Suprapubic skin (tissue), 4 donors: ENCODE measurements around the gene MYO9A.

Experiments
- CTCF ChIP-seq, 2 donors: fragments of 200-600 bp in 1 of 2; fragments of 450-650 bp in 1 of 2; sonication (generic) in 1 of 2; IDR thresholded peaks; one replicate each; pipeline ENCODE4 v1.5.1; 2016 to 2019; ENCODE audit warnings: antibody characterized with exemption in 2 of 2, mild to moderate bottlenecking in 1 of 2, moderate library complexity in 1 of 2
- POLR2A ChIP-seq, 2 donors: fragments of 450-650 bp; IDR thresholded peaks; one replicate each; pipeline ENCODE4 v1.6.1; 2017; ENCODE audit warnings: antibody characterized with exemption in 2 of 2, mild to moderate bottlenecking in 2 of 2, moderate library complexity in 2 of 2
- POLR2AphosphoS5 ChIP-seq, 3 donors: sonication (generic); formaldehyde crosslinking; IDR thresholded peaks; one replicate each; pipeline ENCODE4 v1.6.1; 2017; ENCODE audit warnings: antibody characterized with exemption in 3 of 3

GRCh38 chr15:72044956-72045355 lies 73.0 kb downstream of the MYO9A start:
- TF ChIP-seq CTCF (IDR thresholded peaks at IDR 0.05) (no peak), POLR2AphosphoS5 (IDR thresholded peaks at IDR 0.05) (no peak), POLR2A (IDR thresholded peaks at IDR 0.05) (no peak)
